Small intestine (tissue), 7 donors: ENCODE data around the gene FHIT. TPM values are rescaled to one million over a fixed set of nuclear protein-coding genes. Genes with fewer than 3 reads are reported as not detected.

Source experiments
- DNase-seq, 2 donors: peaks; one replicate each; pipeline versions ENCODE4 v3.0.0 to v3.0.0-alpha.2; 2013
- FAIRE-seq: peaks from 2 replicates; lab custom pipeline; 2012; peaks lifted over from hg19 to GRCh38; lab: Jason Lieb, UNC
- H3K27ac ChIP-seq, 3 donors: one replicate each; pipeline ENCODE4 v1.5.1; 2013; ENCODE audit warnings: low read length in 2 of 3, mild to moderate bottlenecking in 2 of 3, control low read depth in 1 of 3, inconsistent platforms in 1 of 3, low read depth in 1 of 3, moderate library complexity in 1 of 3
- H3K27me3 ChIP-seq, 3 donors: one replicate each; pipeline ENCODE4 v1.6.1; 2013; ENCODE audit warnings: low read length in 3 of 3, inconsistent platforms in 1 of 3; ENCODE audit not compliant: control insufficient read depth in 3 of 3, insufficient read depth in 3 of 3
- H3K36me3 ChIP-seq, 3 donors: one replicate each; pipeline ENCODE4 v1.6.1; 2013; ENCODE audit warnings: low read length in 3 of 3, inconsistent platforms in 1 of 3, low read depth in 1 of 3, mild to moderate bottlenecking in 1 of 3, moderate library complexity in 1 of 3; ENCODE audit not compliant: control insufficient read depth in 3 of 3, insufficient read depth in 2 of 3
- H3K4me1 ChIP-seq, 3 donors: one replicate each; pipeline ENCODE4 v1.6.1; 2013; ENCODE audit warnings: low read length in 2 of 3, inconsistent platforms in 1 of 3, low read depth in 1 of 3, mild to moderate bottlenecking in 1 of 3, moderate library complexity in 1 of 3; ENCODE audit not compliant: control insufficient read depth in 3 of 3, insufficient read depth in 2 of 3
- H3K4me3 ChIP-seq, 3 donors: one replicate each; pipeline ENCODE4 v1.5.1; 2013; ENCODE audit warnings: low read length in 3 of 3, control low read depth in 1 of 3, inconsistent platforms in 1 of 3, low read depth in 1 of 3, mild to moderate bottlenecking in 1 of 3, moderate library complexity in 1 of 3
- H3K9me3 ChIP-seq, 2 donors: one replicate each; pipeline ENCODE4 v1.6.1; 2013; ENCODE audit warnings: low read depth in 1 of 2, low read length in 1 of 2; ENCODE audit not compliant: control insufficient read depth in 2 of 2, insufficient read depth in 1 of 2
- WGBS, 3 donors: extraction: QIAGEN DNeasy Blood & Tissue Kit; methylation state at CpG; one replicate each; pipeline ENCODE4 v1.1.7; 2013; 5-methylcytosine and 5-hydroxymethylcytosine counted together
- polyA plus RNA-seq, 4 donors: library from polyadenylated mRNA; stranded (reverse) in 3 of 4; unstranded in 1 of 4; fragments of 200-250 nt in 3 of 4; fragments of 120-200 nt in 1 of 4; gene quantifications; one replicate each; pipeline versions ENCODE4 v1.2.1 to v1.2.3, GENCODE V29; 2013
- donor health status: healthy with polysubstance abuse.
- donor health status: control.
- donor health status: control.
- donor health status: Bipolar disorder and iron deficiency.
- donor health status: healthy.

FHIT gene
- polyA plus RNA-seq, 4 donors, result 4.4 to 30.4 (median 7.0) TPM

DNA sequence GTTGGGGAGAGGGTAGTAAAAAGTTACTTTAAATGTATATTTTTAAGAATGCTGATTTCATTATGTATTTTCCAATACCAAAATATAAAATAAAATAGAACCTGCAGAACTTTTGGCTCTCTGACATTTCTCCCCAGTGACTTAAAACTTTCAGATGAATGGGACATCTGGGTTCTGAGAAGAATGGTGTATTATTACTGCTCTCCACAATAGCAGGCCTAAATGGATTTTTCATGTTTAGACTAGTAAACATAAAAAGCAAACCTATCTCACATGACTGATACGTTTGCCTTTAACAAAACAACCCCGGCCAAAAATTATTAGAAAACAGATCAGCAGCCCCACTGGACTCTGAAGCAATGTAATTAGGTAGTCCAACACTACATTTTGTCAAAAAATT is 73.8 kb downstream of the FHIT start:
- no peak for DNase-seq

DNA sequence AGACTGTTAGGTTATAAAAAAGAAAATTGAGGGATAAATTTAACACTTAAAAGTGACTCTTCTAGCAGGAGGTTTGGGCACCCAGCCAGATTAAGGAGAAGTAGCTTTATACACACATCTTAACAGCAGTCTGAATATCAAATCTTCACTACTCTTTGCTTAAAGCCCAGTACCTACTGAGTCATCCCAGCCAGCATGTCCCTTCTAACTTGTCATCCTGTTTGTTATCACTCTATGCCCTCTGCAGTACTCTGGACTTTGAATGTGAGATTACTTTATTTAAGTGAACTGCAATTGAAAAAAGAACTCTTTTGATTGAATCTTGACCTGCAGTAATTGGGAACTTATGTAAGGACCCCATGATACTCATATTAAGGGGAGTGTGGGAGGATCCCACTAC is 77.6 kb downstream of the FHIT start:
- no peaks in the 10 kb centered on the region for H3K9me3 ChIP-seq
- DNase-seq (peak; percentile 46 to 66), FAIRE-seq (no peak)
- H3K4me1 ChIP-seq, result no peaks in the 10 kb centered on the region
- H3K27ac ChIP-seq, result no peak overlapping the region
- no peaks in the 10 kb centered on the region for H3K36me3 ChIP-seq
- H3K4me3 ChIP-seq, result no peak overlapping the region
- H3K27me3 ChIP-seq, result no peaks in the 10 kb centered on the region

More for the DNA sequence above, 73.8 kb downstream of the FHIT start:
- Histone ChIP-seq H3K4me3 (no peak overlapping the region), H3K9me3 (no peaks in the 10 kb centered on the region), H3K36me3 (no peaks in the 10 kb centered on the region), H3K4me1 (peaks cover 0 to 3% (median 0%) of the 10 kb centered on the region in 3 donors), H3K27ac (no peak overlapping the region), H3K27me3 (no peaks in the 10 kb centered on the region)
- 86 to 90% (median 88%) methylated on average over 2 of the region's 2 CpGs for WGBS, 3 donors
- no peak for FAIRE-seq

DNA sequence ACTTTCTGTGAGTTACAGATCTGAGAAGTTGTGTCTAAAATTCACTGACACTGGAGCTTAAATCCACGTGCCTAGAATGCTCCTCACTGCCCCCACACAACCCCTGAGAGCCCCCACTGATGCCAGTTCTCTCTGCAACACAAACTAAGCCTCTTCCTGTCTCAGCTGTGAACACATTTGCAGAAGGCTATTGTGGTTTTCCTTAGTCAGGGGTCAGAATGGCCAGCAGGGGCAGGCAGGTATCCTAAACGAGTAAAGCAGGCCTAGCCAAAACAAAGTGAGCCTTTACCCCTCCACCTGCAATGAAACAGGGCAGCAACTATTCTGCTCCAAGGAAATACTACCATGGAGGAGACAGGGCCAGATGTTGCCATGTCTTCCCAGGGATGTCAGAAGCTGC is 78.6 kb downstream of the FHIT start:
- H3K27me3 ChIP-seq, result no peaks in the 10 kb centered on the region
- DNase-seq, result no peak
- WGBS, 3 donors, result 45 to 53% (median 49%) methylated on average over 2 of the region's 2 CpGs
- no peaks in the 10 kb centered on the region for H3K9me3 ChIP-seq
- H3K4me3 ChIP-seq, result no peak overlapping the region
- no peaks in the 10 kb centered on the region for H3K4me1 ChIP-seq
- no peak for FAIRE-seq
- no peaks in the 10 kb centered on the region for H3K36me3 ChIP-seq
- no peak overlapping the region for H3K27ac ChIP-seq

DNA sequence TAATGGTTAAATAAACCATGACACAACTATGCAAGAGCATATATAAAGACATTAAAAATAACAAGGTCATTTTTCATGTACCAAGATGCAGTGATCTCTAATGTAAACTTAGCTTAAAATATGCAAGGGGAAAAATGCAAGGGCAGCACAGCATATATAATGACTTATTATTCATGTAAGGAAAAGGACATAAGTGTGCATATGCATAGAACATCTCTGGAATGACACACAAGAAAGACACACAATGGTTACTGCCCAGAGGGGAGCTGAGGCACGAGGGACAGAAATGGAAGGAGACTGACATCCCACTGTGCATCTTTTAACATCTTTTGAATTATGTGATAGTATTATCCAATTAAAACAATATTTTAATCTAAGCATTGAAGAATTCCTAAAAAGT is 79.0 kb downstream of the FHIT start:
- H3K27ac ChIP-seq, result no peak overlapping the region
- WGBS, 3 donors, result 84 to 100% (median 93%) methylated on average over 1 of the region's 1 CpG
- H3K9me3 ChIP-seq, result no peaks in the 10 kb centered on the region
- DNase-seq (no peak), FAIRE-seq (no peak)
- no peaks in the 10 kb centered on the region for H3K36me3 ChIP-seq
- H3K27me3 ChIP-seq, result no peaks in the 10 kb centered on the region
- H3K4me3 ChIP-seq, result no peak overlapping the region
- no peaks in the 10 kb centered on the region for H3K4me1 ChIP-seq

DNA sequence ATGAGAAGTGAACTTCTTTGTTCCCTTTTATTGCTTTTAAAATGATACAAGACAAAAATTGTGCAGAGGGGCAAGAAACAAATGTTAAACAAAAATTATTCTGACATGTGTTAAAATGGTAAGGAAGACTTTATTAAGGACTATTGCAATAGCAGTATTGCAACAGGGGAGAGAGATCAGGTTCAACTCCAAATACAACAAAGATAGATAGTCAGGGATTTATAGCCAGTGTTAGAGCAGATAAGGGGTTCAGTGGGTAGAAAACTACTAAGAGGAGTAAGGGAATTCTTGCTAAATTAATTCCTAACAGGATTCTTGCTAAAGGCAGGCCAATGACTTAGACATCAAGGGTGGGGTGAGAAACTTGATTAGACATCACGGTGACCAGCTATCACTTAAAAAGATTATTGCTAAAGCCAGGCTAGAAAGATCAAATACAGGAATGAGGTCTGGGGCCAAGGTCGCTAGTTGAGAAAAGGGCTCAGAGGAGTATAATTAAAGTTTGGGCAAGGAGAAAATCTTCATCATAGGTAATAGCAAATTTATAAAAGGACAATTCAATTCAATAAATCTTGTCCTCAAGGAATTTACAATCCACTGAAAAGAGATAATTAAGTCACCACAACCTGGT is 81.5 kb downstream of the FHIT start:
- Histone ChIP-seq H3K27ac (no peak overlapping the region), H3K36me3 (no peaks in the 10 kb centered on the region), H3K27me3 (no peaks in the 10 kb centered on the region), H3K9me3 (peaks cover 0 to 3% of the 10 kb centered on the region in 2 donors), H3K4me3 (no peak overlapping the region), H3K4me1 (no peaks in the 10 kb centered on the region)
- DNase-seq, result peak in 1 of 2 donors; percentile 20
- no peak for FAIRE-seq
- WGBS, 3 donors, result 60 to 87% (median 66%) methylated on average over 2 of the region's 2 CpGs

DNA sequence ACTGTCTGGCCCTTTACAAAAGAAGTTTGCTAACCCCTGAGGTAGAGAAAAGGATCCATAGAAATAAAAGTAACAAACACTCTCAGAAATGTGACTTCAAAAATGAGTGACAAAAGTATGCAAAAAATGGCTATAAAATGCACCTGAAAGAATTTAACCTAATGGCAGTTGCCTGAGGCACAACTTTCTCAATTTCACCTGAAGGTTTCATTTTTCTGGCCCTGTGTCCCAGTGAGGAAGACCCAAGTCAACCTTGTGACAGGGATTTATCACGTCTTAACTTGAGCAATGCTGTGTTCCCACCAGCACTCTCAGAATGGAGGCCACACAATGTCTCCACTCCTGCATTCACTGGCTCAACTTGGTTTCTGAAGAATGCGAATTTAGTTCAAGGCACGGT is 83.0 kb downstream of the FHIT start:
- FAIRE-seq, result no peak

DNA sequence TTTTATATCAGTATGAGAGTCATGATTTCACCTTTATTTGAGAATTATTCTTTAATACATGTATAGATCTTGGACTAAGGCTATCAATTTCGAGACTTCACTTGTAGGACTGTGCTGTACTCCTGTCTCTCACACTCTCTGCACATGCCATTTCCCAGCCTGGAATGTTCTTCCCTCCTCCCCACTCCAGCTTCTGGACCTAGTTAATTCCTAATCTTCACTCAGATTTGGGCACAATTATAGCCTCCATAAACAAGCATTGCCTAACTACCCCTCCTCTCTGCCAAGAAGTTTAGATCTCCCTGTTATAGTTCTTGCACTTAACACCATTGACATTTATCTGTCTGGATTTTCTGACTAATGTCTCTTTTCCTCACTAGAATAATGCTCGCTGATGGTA is 88.3 kb downstream of the FHIT start:
- peaks cover 0 to 3% of the 10 kb centered on the region in 2 donors for H3K9me3 ChIP-seq
- no peak overlapping the region for H3K27ac ChIP-seq
- no peak for FAIRE-seq
- H3K4me3 ChIP-seq, result no peak overlapping the region
- H3K4me1 ChIP-seq, result no peaks in the 10 kb centered on the region
- no peaks in the 10 kb centered on the region for H3K36me3 ChIP-seq
- DNase-seq, result peak in 1 of 2 donors; percentile 7
- H3K27me3 ChIP-seq, result no peaks in the 10 kb centered on the region
- WGBS, 3 donors, result 87 to 94% (median 89%) methylated on average over 2 of the region's 2 CpGs

More for the DNA sequence above, 83.0 kb downstream of the FHIT start:
- WGBS, 3 donors, result 91 to 94% (median 94%) methylated on average over 3 of the region's 3 CpGs
- no peaks in the 10 kb centered on the region for H3K27me3 ChIP-seq
- H3K9me3 ChIP-seq, result peaks cover 0 to 3% of the 10 kb centered on the region in 2 donors
- no peaks in the 10 kb centered on the region for H3K4me1 ChIP-seq
- no peak for DNase-seq
- H3K27ac ChIP-seq, result no peak overlapping the region
- no peak overlapping the region for H3K4me3 ChIP-seq
- H3K36me3 ChIP-seq, result no peaks in the 10 kb centered on the region

DNA sequence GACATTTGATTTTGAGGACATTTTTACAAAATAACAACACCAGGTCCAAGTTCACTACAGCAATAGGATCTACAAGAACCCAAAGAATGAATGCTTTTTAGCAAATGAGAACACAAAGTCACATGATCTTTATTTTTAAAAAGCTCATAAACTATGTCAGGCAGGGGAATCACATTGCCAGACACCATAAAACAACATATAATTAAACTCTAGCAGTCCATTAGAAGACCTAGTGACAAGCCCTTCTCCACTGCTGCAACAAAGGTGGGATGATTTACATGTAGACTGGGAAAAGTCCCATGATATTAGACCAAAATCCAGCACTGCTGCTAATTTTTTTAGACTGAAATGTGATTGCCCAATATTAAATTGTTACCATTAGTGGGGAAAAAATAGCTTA is 92.6 kb downstream of the FHIT start:
- Histone ChIP-seq H3K4me3 (no peak overlapping the region), H3K27ac (no peak overlapping the region)
- FAIRE-seq, result no peak

DNA sequence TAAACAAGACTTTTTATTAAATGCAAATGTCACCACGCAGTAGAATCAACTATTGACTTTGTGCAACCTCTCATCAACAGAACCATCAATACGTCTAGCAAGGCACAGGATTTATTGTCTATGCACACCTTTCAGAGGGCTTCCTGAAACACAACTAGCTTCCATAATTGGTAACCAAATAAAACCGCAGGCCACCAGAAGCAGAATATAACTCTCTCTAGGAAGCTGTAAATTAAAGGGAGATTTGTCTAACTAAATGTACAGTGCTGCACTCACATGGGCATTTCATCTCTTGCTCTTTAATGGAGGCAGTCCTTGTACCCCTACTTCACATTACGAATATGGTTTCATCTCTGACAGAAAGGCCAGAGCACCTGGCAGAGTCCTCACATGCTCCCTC is 93.0 kb downstream of the FHIT start:
- FAIRE-seq, result no peak

More for the DNA sequence above, 92.6 kb downstream of the FHIT start:
- no peaks in the 10 kb centered on the region for H3K4me1 ChIP-seq
- H3K36me3 ChIP-seq, result no peaks in the 10 kb centered on the region
- no peak for DNase-seq
- H3K9me3 ChIP-seq, result no peaks in the 10 kb centered on the region
- H3K27me3 ChIP-seq, result no peaks in the 10 kb centered on the region

More for the DNA sequence above, 93.0 kb downstream of the FHIT start:
- Histone ChIP-seq H3K27ac (no peak overlapping the region), H3K27me3 (no peaks in the 10 kb centered on the region), H3K4me1 (no peaks in the 10 kb centered on the region), H3K36me3 (no peaks in the 10 kb centered on the region), H3K4me3 (no peak overlapping the region), H3K9me3 (no peaks in the 10 kb centered on the region)
- DNase-seq, result no peak
- 76 to 89% (median 88%) methylated on average over 4 of the region's 4 CpGs for WGBS, 3 donors
